Vagina (tissue), 2 donors: ENCODE measurements around the gene GLG1. TPM values are rescaled to one million over a fixed set of nuclear protein-coding genes. Genes with fewer than 3 reads are reported as not detected.

Source experiments
- DNase-seq, 2 donors: peaks; one replicate each; pipeline ENCODE4 v3.0.0-alpha.2; 2017; ENCODE audit errors: extremely low spot score in 2 of 2
- H3K27ac ChIP-seq: fragments of 200-600 bp; sonication (generic); one replicate; pipeline ENCODE4 v1.5.1; 2019
- H3K27me3 ChIP-seq: fragments of 200-600 bp; sonication (generic); one replicate; pipeline ENCODE4 v1.5.1; 2019
- H3K36me3 ChIP-seq, 2 donors: fragments of 200-600 bp; sonication (generic); one replicate each; pipeline ENCODE4 v1.5.1; 2017 to 2019
- H3K4me1 ChIP-seq: fragments of 200-600 bp; sonication (generic); one replicate; pipeline ENCODE4 v1.5.1; 2019
- H3K4me3 ChIP-seq, 2 donors: fragments of 200-600 bp; sonication (generic); 1 replicate in 1 of 2; 2 replicates in 1 of 2; pipeline ENCODE4 v1.5.1; 2016 to 2019
- H3K9me3 ChIP-seq: fragments of 200-600 bp; sonication (generic); one replicate; pipeline ENCODE4 v1.5.1; 2019
- CTCF ChIP-seq, 3 experiments: fragments of 450-650 bp in 2 of 3; fragments of 200-600 bp in 1 of 3; sonication (generic) in 1 of 3; IDR thresholded peaks; one replicate each; pipeline ENCODE4 v1.5.1; 2017 to 2019; ENCODE audit warnings: antibody characterized with exemption in 3 of 3, mild to moderate bottlenecking in 2 of 3, moderate library complexity in 2 of 3
- POLR2A ChIP-seq, 2 donors: fragments of 450-650 bp; IDR thresholded peaks; one replicate each; pipeline ENCODE4 v1.6.1; 2017; ENCODE audit warnings: antibody characterized with exemption in 2 of 2, mild to moderate bottlenecking in 2 of 2, moderate library complexity in 2 of 2
- POLR2AphosphoS5 ChIP-seq, 2 donors: sonication (generic); formaldehyde crosslinking; IDR thresholded peaks; one replicate each; pipeline ENCODE4 v1.9.0; 2017; ENCODE audit warnings: antibody characterized with exemption in 2 of 2, mild to moderate bottlenecking in 2 of 2, low read depth in 1 of 2; ENCODE audit not compliant: insufficient read depth in 1 of 2
- intact Hi-C: fragments of 100-400 bp; cut with DNase I; formaldehyde crosslinking; loops from one replicate; pipeline ENCODE4 v1.15.1; 2023
- total RNA-seq: library from RNA; depleted of rRNA; stranded (reverse); fragments of >200 nt; gene quantifications from one replicate; pipeline ENCODE4 v1.2.3, GENCODE V29; 2016

GLG1 gene
- total RNA-seq, 1 donor from 2014 or later, result 76.9 TPM

GRCh38 chr16:74565378-74565777 lies 41.5 kb downstream of the GLG1 start:
- Histone ChIP-seq H3K9me3 (no peaks in the 10 kb centered on the region), H3K4me1 (peaks cover 61% of the 10 kb centered on the region), H3K27ac (no peak overlapping the region), H3K36me3 (no peaks in the 10 kb centered on the region), H3K27me3 (no peaks in the 10 kb centered on the region), H3K4me3 (no peak overlapping the region)
- TF ChIP-seq POLR2AphosphoS5 (IDR thresholded peaks at IDR 0.05; ENCODE audit: insufficient read depth in 1 of 2, low read depth in 1 of 2) (no peak), CTCF (IDR thresholded peaks at IDR 0.05) (no peak), POLR2A (IDR thresholded peaks at IDR 0.05) (no peak)
- no peak for DNase-seq
- intact Hi-C loops, result no loop called here

GRCh38 chr16:74564451-74564984 lies 42.4 kb downstream of the GLG1 start:
- no peak for DNase-seq
- H3K4me1 ChIP-seq, result peaks cover 59% of the 10 kb centered on the region
- H3K36me3 ChIP-seq, result no peaks in the 10 kb centered on the region
- intact Hi-C loops, result no loop called here
- no peaks in the 10 kb centered on the region for H3K27me3 ChIP-seq
- no peak overlapping the region for H3K4me3 ChIP-seq
- no peak overlapping the region for H3K27ac ChIP-seq
- TF ChIP-seq POLR2AphosphoS5 (IDR thresholded peaks at IDR 0.05; ENCODE audit: insufficient read depth in 1 of 2, low read depth in 1 of 2) (no peak), CTCF (IDR thresholded peaks at IDR 0.05) (no peak), POLR2A (IDR thresholded peaks at IDR 0.05) (no peak)
- H3K9me3 ChIP-seq, result no peaks in the 10 kb centered on the region

GRCh38 chr16:74563828-74564263 lies 43.1 kb downstream of the GLG1 start:
- no peak overlapping the region for H3K27ac ChIP-seq
- no peaks in the 10 kb centered on the region for H3K27me3 ChIP-seq
- no peak for DNase-seq
- H3K9me3 ChIP-seq, result no peaks in the 10 kb centered on the region
- TF ChIP-seq POLR2AphosphoS5 (IDR thresholded peaks at IDR 0.05; ENCODE audit: insufficient read depth in 1 of 2, low read depth in 1 of 2), result no peak
- TF ChIP-seq CTCF (IDR thresholded peaks at IDR 0.05), result no peak
- TF ChIP-seq POLR2A (IDR thresholded peaks at IDR 0.05), result no peak
- peaks cover 56% of the 10 kb centered on the region for H3K4me1 ChIP-seq
- H3K4me3 ChIP-seq, result no peak overlapping the region
- no peaks in the 10 kb centered on the region for H3K36me3 ChIP-seq
- intact Hi-C loops, result no loop called here

GRCh38 chr16:74562117-74562516 lies 44.8 kb downstream of the GLG1 start:
- TF ChIP-seq POLR2A (IDR thresholded peaks at IDR 0.05), result no peak
- Histone ChIP-seq H3K4me3 (no peak overlapping the region), H3K4me1 (peaks cover 50% of the 10 kb centered on the region), H3K27me3 (no peaks in the 10 kb centered on the region), H3K27ac (no peak overlapping the region), H3K9me3 (no peaks in the 10 kb centered on the region), H3K36me3 (no peaks in the 10 kb centered on the region)
- intact Hi-C loops, result no loop called here
- no peak for DNase-seq

GRCh38 chr16:74561626-74562025 lies 45.3 kb downstream of the GLG1 start:
- H3K4me1 ChIP-seq, result peaks cover 51% of the 10 kb centered on the region
- H3K36me3 ChIP-seq, result no peaks in the 10 kb centered on the region
- H3K27ac ChIP-seq, result no peak overlapping the region
- TF ChIP-seq CTCF (IDR thresholded peaks at IDR 0.05) (no peak), POLR2AphosphoS5 (IDR thresholded peaks at IDR 0.05; ENCODE audit: insufficient read depth in 1 of 2, low read depth in 1 of 2) (no peak), POLR2A (IDR thresholded peaks at IDR 0.05) (no peak)
- H3K9me3 ChIP-seq, result no peaks in the 10 kb centered on the region
- intact Hi-C loops, result no loop called here
- no peak overlapping the region for H3K4me3 ChIP-seq
- no peaks in the 10 kb centered on the region for H3K27me3 ChIP-seq
- DNase-seq, result no peak
